Muscle layer of duodenum (tissue), 2 donors: Measurements from ENCODE around the gene IGSF21.
"Not testable (repeated sequence)": the region's sequence is repeated elsewhere in the genome, so short reads cannot be mapped to it uniquely, and the experiment has no call there.

Source experiments
- H3K27ac ChIP-seq: one replicate; pipeline ENCODE4 v1.7.0; 2013; ENCODE audit warnings: mild to moderate bottlenecking, low read length
- H3K27me3 ChIP-seq: one replicate; pipeline ENCODE4 v1.7.0; 2013; ENCODE audit warnings: low read depth, mild to moderate bottlenecking, control low read depth, low read length
- H3K36me3 ChIP-seq, 2 donors: one replicate each; pipeline ENCODE4 v1.7.0; 2013; ENCODE audit warnings: low read length in 2 of 2, control low read depth in 1 of 2, mild to moderate bottlenecking in 1 of 2; ENCODE audit not compliant: insufficient read depth in 2 of 2, control insufficient read depth in 1 of 2
- H3K4me1 ChIP-seq, 2 donors: one replicate each; pipeline ENCODE4 v1.7.0; 2013; ENCODE audit warnings: low read length in 2 of 2, mild to moderate bottlenecking in 2 of 2, control low read depth in 1 of 2, moderate library complexity in 1 of 2; ENCODE audit not compliant: insufficient read depth in 2 of 2, control insufficient read depth in 1 of 2
- H3K4me3 ChIP-seq, 2 donors: one replicate each; pipeline ENCODE4 v1.7.0; 2013; ENCODE audit warnings: low read length in 2 of 2, low read depth in 1 of 2, mild to moderate bottlenecking in 1 of 2
- H3K9me3 ChIP-seq, 2 donors: one replicate each; pipeline ENCODE4 v1.7.0; 2013; ENCODE audit warnings: low read length in 2 of 2, control low read depth in 1 of 2, mild to moderate bottlenecking in 1 of 2; ENCODE audit not compliant: control insufficient read depth in 1 of 2
- donor health status: healthy.

The IGSF21 gene

DNA sequence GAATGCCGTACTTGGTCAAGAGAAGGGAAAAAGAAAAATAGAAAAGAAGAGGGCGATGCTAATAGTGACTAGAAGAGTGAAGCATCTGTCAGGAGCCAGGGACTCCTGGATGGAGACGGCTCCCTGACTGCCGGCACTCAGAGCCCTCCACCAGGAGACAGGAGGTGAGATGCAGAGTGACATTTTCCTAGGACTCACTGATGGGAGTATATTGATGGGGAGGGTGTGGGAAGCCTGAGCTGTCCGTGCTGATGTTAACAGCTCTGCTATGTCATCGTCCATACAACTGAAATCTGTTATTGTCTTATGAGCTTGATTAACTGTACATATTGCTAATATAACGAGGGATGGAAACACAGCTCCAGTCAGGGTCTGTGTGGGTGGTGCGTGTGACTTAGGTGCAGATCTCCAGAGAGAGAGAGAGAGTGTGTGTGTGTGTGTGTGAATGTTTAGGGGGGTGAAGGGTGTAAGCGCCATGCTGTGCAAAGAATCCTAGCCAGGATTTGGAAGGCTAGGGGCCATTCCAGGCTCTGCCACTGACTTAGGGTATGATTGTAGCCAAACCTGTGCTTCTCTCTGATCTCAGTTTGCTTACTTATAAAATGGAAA, 250.1 kb downstream of the IGSF21 start:
- no peak overlapping the region for H3K27ac ChIP-seq
- H3K4me3 ChIP-seq: no peak overlapping the region
- no peaks in the 10 kb centered on the region for H3K4me1 ChIP-seq
- no peaks in the 10 kb centered on the region for H3K27me3 ChIP-seq
- no peaks in the 10 kb centered on the region for H3K36me3 ChIP-seq
- H3K9me3 ChIP-seq: no peaks in the 10 kb centered on the region

DNA sequence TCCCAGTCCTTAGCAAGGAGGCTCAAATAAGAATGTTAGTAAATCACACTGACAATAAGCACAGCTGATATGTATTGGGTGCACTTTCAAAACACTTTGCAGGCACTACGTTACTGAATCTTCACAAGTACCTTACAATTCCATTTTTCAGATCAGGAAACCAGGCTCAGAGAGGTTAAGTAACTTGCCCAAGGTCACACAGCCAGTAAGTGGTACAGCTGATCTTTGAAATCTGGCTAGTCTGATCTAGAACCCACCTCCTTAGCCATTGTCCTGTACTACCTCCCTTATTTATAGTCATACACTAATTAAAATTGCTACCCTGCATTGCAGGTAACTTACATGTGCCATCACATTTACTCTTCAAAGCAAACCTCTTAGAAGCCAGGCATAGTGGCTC, 251.0 kb downstream of the IGSF21 start:
- Histone ChIP-seq H3K9me3 (no peaks in the 10 kb centered on the region), H3K4me1 (no peaks in the 10 kb centered on the region), H3K27me3 (no peaks in the 10 kb centered on the region), H3K4me3 (no peak overlapping the region), H3K27ac (no peak overlapping the region), H3K36me3 (no peaks in the 10 kb centered on the region)

DNA sequence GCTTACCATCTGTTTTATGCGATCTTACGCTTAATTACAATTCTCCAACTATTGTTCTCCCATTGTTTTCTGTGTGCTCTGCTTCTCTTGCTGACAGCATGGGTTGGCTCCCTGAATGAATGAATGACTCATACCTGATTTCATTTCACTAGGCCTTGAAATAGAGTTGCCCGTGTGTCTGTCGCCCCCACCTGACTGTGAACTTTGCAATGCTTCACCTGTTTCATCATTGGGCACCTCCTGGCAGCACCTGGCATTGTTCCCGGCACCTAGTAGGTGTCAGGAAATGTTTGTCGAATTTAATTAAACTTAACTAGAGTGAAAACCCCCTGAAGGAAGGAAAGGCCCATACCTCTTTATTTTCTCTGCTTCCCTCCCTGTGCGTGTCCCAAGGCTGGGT, 252.7 kb downstream of the IGSF21 start:
- no peaks in the 10 kb centered on the region for H3K27me3 ChIP-seq
- no peaks in the 10 kb centered on the region for H3K9me3 ChIP-seq
- no peak overlapping the region for H3K4me3 ChIP-seq
- no peaks in the 10 kb centered on the region for H3K4me1 ChIP-seq
- no peaks in the 10 kb centered on the region for H3K36me3 ChIP-seq
- no peak overlapping the region for H3K27ac ChIP-seq

DNA sequence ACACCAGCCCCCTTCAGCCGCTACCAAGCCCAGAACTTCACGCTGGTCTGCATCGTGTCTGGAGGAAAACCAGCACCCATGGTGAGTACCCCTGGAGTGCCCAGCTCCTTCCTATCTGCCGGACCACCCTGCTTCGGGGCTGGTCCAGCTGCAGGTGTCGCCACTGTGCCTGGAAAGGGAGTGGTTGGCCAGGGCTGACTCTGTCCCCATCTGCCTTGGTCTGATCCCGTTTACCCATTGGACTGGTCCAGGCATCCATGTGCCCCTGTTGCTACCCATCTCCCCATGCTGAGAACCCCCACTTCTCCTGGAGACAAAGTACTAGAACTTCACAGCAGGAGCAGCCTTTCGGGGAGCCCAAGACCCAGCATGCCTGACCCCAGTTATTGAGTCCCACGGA, 254.6 kb downstream of the IGSF21 start:
- no peak overlapping the region for H3K4me3 ChIP-seq
- no peaks in the 10 kb centered on the region for H3K4me1 ChIP-seq
- H3K27ac ChIP-seq: no peak overlapping the region
- no peaks in the 10 kb centered on the region for H3K36me3 ChIP-seq
- H3K9me3 ChIP-seq: no peaks in the 10 kb centered on the region
- no peaks in the 10 kb centered on the region for H3K27me3 ChIP-seq

DNA sequence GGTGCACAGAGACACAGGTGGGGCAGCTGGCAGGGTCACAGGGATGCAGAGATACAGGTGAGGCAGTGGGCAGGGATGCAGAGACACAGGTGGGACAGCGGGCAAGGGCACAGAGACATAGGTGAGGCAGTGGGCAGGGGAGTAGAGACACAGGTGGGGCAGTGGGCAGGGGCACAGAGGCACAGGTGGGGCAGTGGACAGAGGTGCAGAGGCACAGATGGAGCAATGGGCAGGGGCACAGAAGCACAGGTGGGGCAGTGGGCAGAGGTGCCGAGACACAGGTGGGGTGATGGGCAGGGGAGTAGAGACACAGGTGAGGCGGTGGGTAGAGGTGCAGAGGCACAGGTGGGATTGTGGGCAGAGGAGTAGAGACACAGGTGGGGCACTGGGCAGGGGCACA, 255.8 kb downstream of the IGSF21 start:
- Histone ChIP-seq H3K27me3 (no peaks in the 10 kb centered on the region), H3K27ac (no peak overlapping the region), H3K4me1 (no peaks in the 10 kb centered on the region), H3K4me3 (no peak overlapping the region), H3K9me3 (no peaks in the 10 kb centered on the region), H3K36me3 (no peaks in the 10 kb centered on the region)

DNA sequence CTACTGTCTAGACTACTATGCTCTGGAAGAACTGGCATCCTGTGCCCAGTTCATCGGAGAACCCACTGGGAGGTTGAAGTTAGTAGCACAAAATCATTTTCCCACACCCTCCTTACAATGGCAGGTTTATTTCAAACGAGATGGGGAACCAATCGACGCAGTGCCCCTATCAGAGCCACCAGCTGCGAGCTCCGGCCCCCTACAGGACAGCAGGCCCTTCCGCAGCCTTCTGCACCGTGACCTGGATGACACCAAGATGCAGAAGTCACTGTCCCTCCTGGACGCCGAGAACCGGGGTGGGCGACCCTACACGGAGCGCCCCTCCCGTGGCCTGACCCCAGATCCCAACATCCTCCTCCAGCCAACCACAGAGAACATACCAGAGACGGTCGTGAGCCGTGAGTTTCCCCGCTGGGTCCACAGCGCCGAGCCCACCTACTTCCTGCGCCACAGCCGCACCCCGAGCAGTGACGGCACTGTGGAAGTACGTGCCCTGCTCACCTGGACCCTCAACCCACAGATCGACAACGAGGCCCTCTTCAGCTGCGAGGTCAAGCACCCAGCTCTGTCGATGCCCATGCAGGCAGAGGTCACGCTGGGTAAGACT, 257.6 kb downstream of the IGSF21 start:
- no peaks in the 10 kb centered on the region for H3K27me3 ChIP-seq

DNA sequence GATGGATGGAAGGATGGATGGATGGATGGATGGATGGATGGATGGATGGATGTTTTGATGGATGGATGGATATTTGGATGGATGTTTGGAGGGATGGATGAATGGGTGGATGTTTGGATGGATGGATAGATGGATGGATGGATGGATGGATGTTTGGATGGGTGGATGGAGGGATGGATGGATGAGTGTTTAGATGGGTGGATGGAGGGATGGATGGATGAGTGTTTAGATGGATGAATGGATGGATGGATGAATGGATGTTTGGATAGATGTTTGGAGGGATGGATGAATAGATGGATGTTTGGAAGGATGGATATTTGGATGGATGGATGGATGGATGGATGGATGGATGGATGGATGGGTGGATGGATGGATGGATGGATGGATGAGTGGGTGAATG, 264.9 kb downstream of the IGSF21 start:
- H3K36me3 ChIP-seq, H3K27ac ChIP-seq, H3K4me1 ChIP-seq, H3K4me3 ChIP-seq, H3K27me3 ChIP-seq, H3K9me3 ChIP-seq: not testable (repeated sequence)

More for the DNA sequence above, 257.6 kb downstream of the IGSF21 start:
- Histone ChIP-seq H3K9me3 (no peaks in the 10 kb centered on the region), H3K4me3 (no peak overlapping the region), H3K27ac (no peak overlapping the region), H3K36me3 (no peaks in the 10 kb centered on the region), H3K4me1 (no peaks in the 10 kb centered on the region)

DNA sequence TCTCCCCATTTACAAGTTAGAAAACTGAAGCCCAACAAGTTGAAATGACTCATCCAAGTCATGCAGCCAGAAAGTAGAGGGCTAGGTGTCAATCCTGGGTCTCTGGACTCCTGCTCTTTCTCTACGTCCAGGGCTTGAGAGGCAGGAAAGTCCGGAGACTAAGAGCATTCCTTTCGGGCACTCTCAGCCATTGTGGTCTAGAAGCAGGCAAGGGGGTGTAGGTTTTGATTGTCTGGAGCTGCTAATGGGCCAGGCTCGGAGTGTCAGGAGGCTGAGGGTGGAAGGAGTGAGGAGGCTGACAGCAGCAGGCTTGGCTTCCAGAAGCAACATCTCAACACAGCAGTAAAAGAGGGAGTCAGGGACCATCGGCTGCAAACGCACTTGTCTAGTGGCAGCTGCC, 265.6 kb downstream of the IGSF21 start:
- Histone ChIP-seq H3K27me3 (no peaks in the 10 kb centered on the region), H3K9me3 (no peaks in the 10 kb centered on the region), H3K4me3 (no peak overlapping the region), H3K36me3 (no peaks in the 10 kb centered on the region), H3K27ac (no peak overlapping the region), H3K4me1 (no peaks in the 10 kb centered on the region)

DNA sequence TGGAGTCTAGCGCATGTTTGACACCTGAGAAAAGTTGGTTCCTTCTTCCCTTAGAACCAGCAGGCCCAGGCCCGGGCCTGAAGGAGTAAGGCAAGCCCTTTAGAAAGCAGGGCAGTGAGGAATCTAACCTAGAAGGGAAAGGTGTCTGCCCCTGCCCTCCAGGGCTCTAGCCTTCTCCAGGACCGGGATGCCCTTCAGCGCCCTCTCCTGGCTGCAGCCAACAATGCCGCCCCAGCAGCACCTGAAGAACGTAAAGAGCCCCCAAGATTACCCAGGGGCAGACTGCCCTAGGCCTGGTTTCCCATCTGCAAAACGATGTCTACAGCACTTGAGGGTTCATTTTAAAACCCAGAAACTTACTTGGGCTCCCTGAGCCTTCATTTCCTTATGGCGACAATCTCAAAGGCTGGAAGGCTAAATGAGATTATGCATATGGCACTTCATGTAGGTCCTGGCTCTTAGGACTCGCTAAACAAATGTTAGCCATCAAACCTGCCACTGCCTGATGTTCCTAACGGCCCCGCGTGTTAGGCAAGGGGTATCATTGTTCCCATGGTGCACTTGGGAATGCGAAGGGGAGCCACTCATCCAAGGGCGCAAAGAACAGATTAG, 266.4 kb downstream of the IGSF21 start:
- no peak overlapping the region for H3K27ac ChIP-seq
- H3K4me3 ChIP-seq: no peak overlapping the region
- no peaks in the 10 kb centered on the region for H3K9me3 ChIP-seq
- no peaks in the 10 kb centered on the region for H3K36me3 ChIP-seq
- no peaks in the 10 kb centered on the region for H3K27me3 ChIP-seq
- H3K4me1 ChIP-seq: no peaks in the 10 kb centered on the region

DNA sequence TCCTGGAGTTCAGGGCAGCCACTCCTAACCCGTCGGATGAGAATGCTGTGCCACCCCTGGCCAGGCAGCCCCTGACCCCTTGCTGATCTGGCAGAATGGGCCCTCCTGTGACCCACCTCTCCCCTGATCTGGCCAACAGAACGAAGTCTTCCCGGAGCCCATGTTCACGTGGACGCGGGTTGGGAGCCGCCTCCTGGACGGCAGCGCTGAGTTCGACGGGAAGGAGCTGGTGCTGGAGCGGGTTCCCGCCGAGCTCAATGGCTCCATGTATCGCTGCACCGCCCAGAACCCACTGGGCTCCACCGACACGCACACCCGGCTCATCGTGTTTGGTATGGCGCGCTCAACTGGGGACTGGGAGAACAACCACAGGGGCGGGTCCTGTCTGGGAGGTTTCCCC, 269.1 kb downstream of the IGSF21 start:
- Histone ChIP-seq H3K4me1 (no peaks in the 10 kb centered on the region), H3K36me3 (no peaks in the 10 kb centered on the region), H3K27ac (no peak overlapping the region), H3K9me3 (peaks cover 4 to 9% of the 10 kb centered on the region in 2 donors), H3K4me3 (no peak overlapping the region), H3K27me3 (no peaks in the 10 kb centered on the region)

DNA sequence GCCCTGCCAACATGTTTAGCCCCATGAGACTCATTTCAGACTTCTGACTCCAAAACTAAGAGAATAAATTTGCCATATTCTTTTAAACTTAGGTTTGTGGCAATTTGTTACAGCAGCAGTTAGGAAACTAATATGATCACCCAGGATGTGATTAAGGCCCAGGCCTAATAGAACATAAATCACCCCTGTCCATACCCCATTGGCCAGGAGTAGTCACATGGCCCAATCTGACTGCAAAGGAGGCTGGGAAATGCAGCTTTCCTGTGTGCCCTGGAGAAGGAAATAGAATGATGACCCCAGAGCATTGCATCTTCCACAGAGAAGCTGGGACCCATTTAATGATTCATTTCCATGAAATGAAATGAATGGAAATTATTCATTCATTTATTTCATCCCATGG, 272.7 kb downstream of the IGSF21 start:
- H3K27ac ChIP-seq: no peak overlapping the region
- no peaks in the 10 kb centered on the region for H3K27me3 ChIP-seq
- no peak overlapping the region for H3K4me3 ChIP-seq
- peaks cover 0 to 9% of the 10 kb centered on the region in 2 donors for H3K4me1 ChIP-seq
- peaks cover 4 to 9% of the 10 kb centered on the region in 2 donors for H3K9me3 ChIP-seq
- no peaks in the 10 kb centered on the region for H3K36me3 ChIP-seq

DNA sequence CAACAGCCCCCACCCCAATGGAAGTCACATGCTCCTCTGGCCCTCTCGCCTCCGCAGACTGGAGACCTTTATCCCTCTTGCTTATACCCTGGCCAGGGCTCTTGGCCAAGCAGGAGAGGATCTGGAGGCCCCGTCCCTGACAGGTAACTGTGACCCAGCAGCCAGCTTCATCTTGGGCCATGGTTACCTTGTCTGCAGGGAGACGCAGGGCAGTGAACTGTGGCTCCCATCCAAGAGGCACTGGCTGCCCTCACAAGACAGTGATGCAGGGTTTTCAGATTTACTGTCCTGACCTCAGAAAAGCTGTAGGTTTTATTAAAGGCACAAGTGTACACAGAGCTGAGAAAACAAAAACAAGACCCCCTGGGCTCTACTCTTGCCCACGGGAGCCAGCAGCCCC, 276.5 kb downstream of the IGSF21 start:
- no peak overlapping the region for H3K4me3 ChIP-seq
- no peaks in the 10 kb centered on the region for H3K36me3 ChIP-seq
- peaks cover 4 to 9% of the 10 kb centered on the region in 2 donors for H3K9me3 ChIP-seq
- no peak overlapping the region for H3K27ac ChIP-seq
- peaks cover 0 to 9% of the 10 kb centered on the region in 2 donors for H3K4me1 ChIP-seq
- no peaks in the 10 kb centered on the region for H3K27me3 ChIP-seq
